Testis (tissue), 2 donors: Measurements from ENCODE around the gene TUBA3D.

Source experiments
- POLR2A ChIP-seq: fragments of 450-650 bp; IDR thresholded peaks from one replicate; pipeline ENCODE4 v1.6.1; 2017; ENCODE audit warnings: antibody characterized with exemption, mild to moderate bottlenecking, moderate library complexity
- TF ChIP-seq, protein P1 (sequence below), 3 experiments: fragments of 450-650 bp in 2 of 3; fragments of 200-600 bp in 1 of 3; sonication (generic) in 1 of 3; IDR thresholded peaks; one replicate each; pipeline ENCODE4 v1.5.1; 2016 to 2019; ENCODE audit warnings: antibody characterized with exemption in 3 of 3, mild to moderate bottlenecking in 2 of 3, moderate library complexity in 1 of 3

- TF ChIP-seq, protein P1, sequence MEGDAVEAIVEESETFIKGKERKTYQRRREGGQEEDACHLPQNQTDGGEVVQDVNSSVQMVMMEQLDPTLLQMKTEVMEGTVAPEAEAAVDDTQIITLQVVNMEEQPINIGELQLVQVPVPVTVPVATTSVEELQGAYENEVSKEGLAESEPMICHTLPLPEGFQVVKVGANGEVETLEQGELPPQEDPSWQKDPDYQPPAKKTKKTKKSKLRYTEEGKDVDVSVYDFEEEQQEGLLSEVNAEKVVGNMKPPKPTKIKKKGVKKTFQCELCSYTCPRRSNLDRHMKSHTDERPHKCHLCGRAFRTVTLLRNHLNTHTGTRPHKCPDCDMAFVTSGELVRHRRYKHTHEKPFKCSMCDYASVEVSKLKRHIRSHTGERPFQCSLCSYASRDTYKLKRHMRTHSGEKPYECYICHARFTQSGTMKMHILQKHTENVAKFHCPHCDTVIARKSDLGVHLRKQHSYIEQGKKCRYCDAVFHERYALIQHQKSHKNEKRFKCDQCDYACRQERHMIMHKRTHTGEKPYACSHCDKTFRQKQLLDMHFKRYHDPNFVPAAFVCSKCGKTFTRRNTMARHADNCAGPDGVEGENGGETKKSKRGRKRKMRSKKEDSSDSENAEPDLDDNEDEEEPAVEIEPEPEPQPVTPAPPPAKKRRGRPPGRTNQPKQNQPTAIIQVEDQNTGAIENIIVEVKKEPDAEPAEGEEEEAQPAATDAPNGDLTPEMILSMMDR (IDR thresholded peaks at IDR 0.05): peak; percentile 67 to 86 (median 86)
- no peak for TF ChIP-seq POLR2A
Observed at GRCh38 chr2:131492418-131493198, 16.7 kb downstream of the TUBA3D start.
